WI38 (cell line): Measurements from ENCODE around the gene ZSCAN18.

ENCODE experiments used
- H3K4me3 ChIP-seq: 2 replicates; pipeline ENCODE4 v1.5.1; 2011; ENCODE audit warnings: low read depth, mild to moderate bottlenecking, control low read depth, low read length
- TF ChIP-seq, protein P1 (sequence below): IDR thresholded peaks from 2 replicates; pipeline ENCODE4 v1.5.1; 2012; ENCODE audit warnings: low read depth, mild to moderate bottlenecking, control low read depth, low read length

ZSCAN18 gene

GRCh38 chr19:58085348-58085875 is 12.6 kb downstream of the ZSCAN18 start:
- TF ChIP-seq, protein P1, sequence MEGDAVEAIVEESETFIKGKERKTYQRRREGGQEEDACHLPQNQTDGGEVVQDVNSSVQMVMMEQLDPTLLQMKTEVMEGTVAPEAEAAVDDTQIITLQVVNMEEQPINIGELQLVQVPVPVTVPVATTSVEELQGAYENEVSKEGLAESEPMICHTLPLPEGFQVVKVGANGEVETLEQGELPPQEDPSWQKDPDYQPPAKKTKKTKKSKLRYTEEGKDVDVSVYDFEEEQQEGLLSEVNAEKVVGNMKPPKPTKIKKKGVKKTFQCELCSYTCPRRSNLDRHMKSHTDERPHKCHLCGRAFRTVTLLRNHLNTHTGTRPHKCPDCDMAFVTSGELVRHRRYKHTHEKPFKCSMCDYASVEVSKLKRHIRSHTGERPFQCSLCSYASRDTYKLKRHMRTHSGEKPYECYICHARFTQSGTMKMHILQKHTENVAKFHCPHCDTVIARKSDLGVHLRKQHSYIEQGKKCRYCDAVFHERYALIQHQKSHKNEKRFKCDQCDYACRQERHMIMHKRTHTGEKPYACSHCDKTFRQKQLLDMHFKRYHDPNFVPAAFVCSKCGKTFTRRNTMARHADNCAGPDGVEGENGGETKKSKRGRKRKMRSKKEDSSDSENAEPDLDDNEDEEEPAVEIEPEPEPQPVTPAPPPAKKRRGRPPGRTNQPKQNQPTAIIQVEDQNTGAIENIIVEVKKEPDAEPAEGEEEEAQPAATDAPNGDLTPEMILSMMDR = no peak
- H3K4me3 ChIP-seq = no peak overlapping the region

DNA sequence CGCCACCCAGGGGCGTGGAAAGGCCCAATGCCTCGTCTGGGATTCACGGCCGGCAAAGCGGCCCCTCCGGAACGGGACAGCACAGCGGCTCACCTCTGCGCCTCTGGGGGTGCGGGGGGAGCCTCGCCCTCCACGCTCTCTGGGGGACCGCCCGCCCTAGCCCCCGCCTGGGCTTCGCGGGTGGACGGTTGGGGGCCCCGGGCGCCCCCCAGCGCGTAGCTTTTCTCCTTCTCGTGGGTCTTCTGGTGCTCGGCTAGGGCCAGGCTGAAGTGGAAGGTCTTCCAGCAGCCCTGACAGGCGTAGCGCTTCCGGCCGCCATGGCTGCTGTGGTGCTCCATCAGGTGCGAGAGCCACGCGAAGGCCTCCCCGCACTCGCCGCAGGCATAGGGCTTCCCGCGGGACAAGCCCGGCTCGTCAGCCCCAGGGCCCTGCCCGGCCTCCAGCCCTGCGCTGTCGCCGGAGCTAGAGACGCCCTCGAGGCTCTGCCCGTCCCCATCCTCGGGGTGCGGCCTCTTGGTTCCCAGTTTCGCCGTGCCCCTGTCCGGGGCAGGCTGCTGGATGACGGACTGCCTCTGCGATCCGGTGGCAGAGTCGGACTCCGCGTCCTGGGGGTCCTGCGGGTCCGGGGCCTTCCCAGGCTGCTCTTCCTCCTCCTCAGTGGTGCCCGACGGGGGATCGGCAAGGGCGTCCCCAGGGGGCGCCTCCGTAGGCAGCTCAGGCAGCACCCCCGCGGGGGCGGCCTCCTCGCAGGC is 13.3 kb downstream of the ZSCAN18 start:
- TF ChIP-seq, protein P1 = no peak
- H3K4me3 ChIP-seq = no peak overlapping the region

GRCh38 chr19:58083021-58083420 is 15.0 kb downstream of the ZSCAN18 start:
- H3K4me3 ChIP-seq = no peak overlapping the region
- TF ChIP-seq, protein P1 = no peak

- no peak overlapping the region for H3K4me3 ChIP-seq
- TF ChIP-seq, protein P1 = no peak
These were observed 18.2 kb downstream of the ZSCAN18 start for GRCh38 chr19:58079792-58080191.

DNA sequence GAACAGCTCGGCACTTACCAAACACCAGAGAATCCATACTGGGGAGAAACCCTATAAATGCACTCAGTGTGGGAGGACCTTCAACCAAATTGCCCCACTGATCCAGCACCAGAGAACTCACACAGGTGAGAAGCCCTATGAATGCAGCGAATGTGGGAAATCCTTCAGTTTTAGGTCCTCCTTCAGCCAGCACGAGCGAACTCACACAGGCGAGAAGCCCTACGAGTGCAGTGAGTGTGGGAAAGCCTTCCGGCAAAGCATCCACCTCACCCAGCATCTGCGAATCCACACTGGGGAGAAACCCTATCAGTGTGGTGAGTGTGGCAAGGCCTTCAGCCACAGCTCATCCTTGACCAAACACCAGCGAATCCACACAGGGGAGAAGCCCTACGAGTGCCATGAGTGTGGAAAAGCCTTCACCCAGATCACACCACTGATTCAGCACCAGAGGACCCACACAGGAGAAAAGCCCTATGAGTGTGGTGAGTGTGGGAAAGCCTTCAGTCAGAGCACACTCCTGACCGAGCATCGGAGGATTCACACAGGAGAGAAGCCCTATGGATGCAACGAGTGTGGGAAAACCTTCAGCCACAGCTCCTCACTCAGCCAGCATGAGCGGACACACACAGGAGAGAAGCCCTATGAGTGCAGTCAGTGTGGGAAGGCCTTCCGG is 30.7 kb downstream of the ZSCAN18 start:
- TF ChIP-seq, protein P1 = no peak
- no peak overlapping the region for H3K4me3 ChIP-seq

DNA sequence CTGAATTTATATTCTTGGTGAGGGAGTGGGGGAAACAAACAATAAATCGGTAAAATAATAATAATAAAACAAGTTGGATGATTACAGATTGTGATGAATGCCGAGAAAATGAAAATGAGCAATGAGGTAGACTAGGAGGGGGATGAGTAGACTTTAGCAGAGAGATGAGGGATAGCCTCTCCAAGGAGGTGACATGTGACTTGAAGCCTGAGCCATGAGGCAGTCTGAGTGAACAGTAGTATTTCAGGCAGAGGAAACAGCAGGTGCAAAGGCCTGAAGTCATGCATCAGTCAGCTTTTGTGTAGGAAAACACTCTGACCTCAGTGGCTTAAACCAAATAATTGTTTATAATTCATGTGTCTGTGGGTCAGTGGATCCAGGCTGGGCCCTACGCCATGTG is 34.3 kb downstream of the ZSCAN18 start:
- no peak overlapping the region for H3K4me3 ChIP-seq
- TF ChIP-seq, protein P1 = no peak

DNA sequence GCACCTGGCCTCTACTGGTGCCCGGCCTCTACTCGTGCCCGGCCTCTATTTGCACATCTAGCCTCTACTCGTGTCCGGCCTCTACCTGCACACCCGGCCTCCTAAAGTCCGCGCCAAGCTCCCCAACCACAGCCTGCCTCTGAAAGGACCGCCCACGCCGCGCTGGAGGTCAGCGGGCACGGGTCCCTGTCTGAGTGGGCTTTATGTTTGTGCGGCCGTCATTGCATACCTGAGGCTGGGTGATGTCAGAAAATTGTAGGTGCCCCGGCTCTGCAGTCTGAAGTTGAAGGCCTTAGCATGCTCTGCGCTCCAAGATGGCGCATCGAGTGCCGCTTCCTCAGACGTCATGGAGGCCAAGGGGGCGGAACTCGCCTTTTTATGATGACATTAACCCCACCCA is 37.8 kb downstream of the ZSCAN18 start:
- TF ChIP-seq, protein P1 = no peak
- no peak overlapping the region for H3K4me3 ChIP-seq
